Activated effector memory CD4-positive, alpha-beta T cell treated with Interleukin-2 at 50 U/mL for 16 hours (primary cell): ENCODE results near the gene CDK5R1.
A peak's percentile ranks its signal among the peaks of the same experiment; 100 is the strongest.

Experiments
- DNase-seq: peaks from one replicate; pipeline ENCODE4 v3.0.0-alpha.2; 2020

CDK5R1 gene

DNA sequence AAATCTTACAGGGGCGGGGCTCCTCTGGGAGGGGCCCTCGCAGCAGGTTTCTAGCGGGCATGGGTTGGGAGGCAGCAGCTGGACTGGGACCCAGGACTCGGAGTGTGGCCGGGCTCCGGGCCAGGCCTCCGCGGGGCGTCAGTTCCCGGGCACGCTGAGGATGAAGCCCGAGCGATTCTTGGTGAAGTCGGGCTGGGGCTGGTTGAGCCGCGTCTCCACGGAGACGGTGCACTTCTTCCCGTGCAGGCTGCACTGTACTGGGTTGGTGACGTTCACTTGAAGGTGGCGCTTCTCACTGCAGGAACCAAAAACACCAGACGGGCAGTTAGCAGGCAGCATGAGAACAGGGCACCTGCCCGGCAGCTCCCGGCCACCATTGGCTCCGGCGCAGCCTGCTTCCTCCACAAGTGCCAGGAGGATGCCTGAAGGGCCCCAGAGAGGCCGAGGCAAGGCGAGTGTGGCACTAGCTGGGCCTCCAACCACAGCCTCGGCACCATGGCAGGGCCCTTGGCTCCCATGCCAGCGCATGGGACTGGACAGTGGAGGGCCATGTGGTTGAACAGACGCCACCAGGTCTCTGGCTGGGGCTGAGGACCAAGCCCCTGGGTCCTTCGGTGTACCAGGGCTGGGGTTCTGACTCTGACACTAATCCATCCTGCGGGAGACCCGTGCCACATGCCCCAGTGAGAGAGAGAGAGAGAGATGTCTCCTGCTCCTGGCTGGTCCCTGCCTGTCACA lies 8.0 kb downstream of the CDK5R1 start:
- no peak for DNase-seq

DNA sequence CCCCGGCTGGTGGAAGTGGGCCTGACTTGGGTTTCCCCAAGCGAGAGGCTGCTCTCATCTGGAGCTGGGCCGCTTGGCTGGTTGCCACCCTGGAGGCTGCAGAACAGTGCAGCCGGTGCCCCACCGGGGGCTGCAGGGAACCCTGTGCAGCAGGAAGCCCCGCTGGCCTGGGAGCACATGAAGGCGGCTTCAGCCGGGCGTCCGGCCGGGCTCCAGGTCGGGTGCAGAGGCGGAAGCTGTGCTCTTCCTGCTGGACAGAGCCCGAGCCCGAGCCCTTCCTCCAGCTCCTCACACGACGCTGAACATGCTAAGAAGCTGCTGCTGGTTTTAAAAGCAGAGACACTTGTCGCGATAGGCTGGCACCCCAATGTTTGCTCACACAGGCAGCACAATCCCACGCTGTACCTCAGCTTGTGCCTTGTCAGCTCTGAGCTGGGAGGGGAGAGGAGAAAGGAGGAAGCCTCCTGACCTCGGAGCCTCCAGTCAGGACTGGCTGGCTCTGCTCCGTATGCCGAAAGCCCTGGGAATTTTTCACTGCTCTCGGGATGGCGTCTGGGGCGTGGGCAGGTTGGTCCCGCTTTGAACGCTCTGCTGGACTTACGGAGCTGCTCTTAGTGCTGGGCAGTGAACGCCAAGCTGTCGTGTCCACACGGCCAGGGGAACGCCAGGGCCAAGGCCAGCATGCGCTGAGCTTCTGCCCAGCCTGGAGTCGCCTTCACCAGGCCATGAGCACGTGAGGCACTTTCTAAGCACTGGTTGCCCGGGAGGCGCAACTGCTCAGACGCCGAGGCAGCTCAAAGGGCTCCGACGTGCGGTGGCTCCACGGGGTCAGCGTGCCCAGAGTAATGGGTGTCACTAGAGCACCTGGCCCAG lies 8.8 kb downstream of the CDK5R1 start:
- DNase-seq = no peak

DNA sequence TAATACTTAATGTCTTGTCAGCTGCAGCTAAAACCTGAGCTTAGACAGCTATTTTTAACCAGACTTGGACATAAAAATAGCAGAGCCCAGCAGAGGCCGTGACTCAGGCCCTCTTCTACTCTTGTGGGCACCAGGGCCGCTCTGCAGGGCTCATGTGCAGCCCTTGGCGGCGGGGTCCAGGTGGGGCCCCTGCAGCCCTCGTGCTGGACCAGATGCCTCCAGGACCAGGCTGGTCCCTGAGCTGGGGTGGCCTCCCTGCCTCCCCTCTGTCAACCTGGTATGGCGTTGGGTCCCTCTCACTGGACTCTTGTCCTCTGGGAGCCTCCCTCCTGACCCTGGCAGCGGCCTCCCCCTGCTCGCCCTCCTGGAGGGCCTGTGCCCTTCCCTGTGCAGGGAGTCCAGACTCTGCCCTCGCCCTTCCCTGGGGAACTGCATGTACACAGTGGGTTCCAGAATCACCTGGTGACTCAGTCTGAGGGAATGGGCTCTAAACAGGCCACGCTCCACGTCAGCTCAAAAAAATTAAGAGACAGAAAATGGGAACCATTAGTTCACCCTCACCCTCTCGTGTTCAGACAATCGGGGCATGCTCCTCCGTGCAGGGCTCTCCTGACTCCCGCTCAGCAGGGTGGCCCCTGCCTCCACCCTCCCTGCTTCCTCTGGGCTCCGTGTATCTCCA lies 9.7 kb downstream of the CDK5R1 start:
- DNase-seq = no peak

DNA sequence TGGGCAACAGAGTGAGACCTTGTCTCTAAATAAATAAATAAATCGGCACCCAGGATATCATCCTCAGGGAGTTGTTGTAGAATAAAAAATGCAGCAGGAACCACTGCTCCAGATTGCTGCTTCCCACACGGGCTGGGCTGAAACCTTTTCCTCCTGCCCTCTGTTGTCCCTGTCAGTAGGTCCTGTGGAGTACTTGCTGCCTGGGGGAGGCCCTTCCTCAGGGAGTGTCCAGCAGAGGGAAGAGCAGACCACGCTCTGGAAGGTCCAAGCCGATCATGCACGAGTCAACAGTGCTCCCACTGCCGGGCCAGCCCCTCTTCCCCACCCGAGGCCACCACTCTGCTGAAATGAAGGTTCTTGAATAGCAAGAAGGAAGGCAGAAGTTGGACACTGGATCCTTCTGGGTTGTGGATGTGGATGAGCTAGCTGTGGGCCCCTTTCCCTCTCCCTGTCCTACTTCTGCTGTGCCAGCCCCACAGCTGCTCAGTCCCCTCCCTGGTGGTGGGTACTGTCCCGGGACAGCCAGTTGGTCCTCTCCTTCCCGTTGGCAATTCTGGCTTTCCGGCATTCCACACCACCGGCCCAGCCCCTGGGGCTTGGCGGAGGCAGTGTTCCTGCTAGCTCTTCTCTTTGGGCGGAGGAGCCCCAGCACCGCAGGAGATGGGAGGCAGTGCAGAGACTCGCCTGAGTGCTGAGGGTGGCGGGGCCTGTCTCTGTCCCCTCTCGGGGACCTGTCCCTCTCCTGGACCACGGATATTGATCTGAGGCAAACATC lies 10.8 kb downstream of the CDK5R1 start:
- no peak for DNase-seq

DNA sequence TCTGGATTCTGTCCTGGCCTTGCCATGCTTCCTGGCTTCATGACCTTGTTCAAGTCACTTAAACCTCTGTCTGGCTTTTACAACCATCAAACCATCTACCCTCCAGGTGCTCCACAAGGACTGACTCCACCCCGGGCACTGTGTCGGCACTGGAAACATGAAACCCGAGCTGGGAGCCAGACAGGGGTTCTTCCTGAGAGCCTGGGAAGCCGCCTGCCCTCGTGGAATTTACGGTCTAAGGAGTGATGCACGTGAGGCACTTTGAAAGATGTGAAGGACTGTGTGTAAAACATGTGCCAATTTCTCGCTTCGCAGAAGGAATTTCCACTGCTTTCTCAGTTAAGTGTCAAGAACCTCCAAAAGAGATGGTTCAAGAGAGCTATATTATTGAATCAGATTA lies 11.6 kb downstream of the CDK5R1 start:
- DNase-seq = no peak

DNA sequence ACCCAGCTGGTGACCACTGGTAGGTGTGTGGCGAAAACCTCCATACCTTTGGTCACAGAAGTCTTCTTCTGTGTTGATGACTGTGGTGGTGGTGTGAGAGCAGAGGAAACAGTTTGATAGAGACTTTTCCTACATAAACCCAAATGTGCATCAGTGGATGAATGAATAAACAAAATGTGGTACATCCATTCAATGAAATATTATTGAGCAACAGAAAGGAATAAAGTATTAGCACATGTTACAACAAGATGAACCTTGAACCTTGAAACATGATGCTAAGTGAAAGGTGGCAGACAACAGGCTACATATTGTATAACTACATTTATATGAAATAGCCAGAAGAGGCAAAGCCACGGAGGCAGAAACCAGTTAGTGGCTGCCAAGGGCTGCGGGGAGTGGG lies 15.2 kb downstream of the CDK5R1 start:
- no peak for DNase-seq

DNA sequence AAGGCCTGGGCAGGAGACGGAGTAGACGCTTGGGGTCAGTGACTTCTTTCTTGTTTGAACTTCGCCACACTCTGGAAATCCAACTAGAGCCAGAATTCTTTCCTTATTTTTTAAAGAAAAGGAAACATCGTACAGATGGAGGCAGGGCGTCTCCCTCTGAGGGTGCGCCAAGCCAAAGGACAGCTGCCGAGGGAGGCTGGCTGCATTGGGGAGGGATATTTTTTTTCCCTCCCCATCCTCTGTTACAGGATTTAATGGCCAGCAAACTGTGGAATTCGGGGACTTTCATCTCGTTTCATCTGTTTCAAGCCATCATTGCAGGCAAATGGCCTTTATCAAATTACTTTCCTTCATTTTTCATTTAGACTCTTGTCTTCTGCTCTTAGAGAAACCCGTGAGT lies 15.9 kb downstream of the CDK5R1 start:
- DNase-seq = no peak

DNA sequence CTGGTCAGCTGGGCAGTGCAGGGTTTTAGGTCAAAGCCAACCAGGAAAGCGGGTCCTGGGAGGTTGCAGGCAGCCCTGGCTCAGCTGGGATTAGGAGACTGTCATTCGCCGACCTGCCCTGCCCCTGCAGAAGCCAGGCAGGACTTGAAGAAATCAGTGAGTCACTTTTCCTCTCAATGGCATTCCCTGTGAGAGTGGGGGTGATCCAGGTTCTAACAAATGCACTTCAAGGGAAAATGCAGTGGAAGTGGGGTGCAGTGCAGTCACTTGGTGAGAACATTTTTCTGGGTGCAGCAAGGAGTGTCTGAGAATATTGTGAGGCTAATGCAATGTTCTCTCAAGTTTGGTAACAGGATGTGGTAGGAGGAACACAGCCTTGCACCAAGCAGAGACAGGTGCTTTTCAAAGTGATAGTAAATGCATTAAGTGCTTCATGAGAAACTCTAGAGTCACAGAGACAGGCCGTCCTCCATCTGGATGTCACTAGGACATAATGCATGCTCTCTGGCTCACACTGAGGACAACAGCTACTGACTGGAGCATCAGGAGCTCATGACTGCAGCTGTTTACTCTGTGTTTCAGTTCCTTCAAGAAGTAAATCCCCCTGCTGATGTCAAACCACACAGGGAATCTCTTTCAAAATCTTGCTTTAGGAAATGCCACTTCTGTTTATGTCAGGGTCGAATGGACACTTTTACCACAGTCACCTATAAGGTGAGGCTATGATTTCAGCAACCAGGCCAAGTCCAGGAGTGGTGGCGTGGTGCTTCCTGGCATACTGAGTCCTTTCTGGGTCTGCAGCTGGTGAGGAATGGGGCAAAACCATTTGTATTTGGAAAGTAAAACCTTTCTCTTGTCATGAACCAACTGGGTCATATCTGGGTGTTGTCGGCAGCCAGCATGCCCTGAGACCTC lies 16.7 kb downstream of the CDK5R1 start:
- DNase-seq = peak; percentile 40

DNA sequence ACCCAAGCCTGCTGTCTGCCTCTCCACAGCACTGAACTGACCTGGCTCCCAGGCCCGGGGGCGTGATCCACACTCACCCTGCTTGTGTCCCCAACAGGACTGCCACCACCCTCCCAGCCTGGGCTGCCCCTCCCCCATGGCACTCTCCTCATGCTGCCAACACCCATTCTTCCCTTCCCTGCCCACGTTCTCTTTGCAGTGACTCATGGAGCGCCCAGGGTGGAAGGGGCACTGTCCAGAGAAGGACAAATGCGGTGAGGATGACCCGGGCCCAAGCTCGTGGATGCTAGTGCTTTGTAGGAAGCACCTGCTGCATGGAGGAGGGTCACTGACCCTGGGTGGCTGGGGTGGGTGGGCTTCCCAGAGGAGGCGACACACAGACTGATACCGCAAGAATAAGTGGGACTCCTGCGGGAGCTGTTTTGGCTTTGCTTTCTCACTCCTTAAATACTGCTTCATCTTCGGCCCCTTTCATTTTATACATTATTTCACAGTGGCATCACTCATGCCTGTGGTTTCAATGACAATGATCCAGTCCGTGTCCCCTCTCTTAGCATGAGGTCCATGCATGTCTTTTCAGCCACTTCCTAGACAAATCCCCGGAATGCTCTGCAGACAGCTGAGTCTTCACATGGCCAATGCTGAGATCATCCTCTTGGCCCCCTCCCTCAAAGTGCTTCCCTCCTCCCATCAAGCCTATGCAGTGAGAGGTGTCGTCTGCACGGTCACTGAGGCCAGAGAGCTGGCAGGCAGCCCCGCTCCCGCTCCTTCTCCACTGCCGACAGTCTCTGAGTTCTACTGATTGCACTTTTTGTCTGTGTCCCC lies 17.6 kb downstream of the CDK5R1 start:
- DNase-seq = no peak

DNA sequence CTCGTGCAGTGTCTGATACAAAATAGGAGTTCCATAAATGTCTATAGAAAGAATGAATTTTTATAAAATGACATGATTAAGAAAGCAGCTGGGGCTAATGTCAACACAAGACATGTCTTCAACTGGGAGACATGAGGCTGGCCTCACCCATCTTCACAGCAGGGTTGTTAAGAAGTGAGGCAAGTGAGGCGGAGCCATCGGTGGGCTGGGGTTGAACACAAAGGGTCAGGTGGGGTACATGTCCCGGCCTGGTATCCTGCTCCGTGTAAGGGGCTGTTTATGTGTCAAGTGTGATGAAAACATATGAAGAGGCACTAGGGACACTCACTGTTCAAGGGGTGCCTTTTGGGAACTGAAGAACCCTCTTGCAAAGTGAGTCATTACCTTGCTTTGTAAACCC lies 22.1 kb downstream of the CDK5R1 start:
- DNase-seq = no peak

DNA sequence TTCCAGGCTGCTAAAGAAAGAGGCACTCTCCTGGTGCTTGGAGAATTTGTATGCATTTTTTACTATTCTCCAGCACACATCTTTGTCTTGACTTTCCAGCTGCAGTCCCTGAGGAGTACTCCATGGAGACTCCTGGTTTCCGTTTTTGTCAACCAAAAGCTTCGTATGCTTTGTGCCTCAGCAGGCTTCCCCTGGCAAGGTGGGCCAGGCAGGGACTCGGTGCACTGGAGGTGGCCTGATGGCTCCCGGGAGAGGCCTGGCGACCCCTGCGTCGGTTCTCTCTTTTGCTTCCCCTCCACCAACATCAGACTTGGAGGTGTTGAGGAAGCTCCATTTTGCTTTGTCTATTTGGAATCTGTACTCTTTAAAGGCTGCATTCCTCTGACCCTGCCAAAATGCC lies 23.7 kb downstream of the CDK5R1 start:
- DNase-seq = no peak

DNA sequence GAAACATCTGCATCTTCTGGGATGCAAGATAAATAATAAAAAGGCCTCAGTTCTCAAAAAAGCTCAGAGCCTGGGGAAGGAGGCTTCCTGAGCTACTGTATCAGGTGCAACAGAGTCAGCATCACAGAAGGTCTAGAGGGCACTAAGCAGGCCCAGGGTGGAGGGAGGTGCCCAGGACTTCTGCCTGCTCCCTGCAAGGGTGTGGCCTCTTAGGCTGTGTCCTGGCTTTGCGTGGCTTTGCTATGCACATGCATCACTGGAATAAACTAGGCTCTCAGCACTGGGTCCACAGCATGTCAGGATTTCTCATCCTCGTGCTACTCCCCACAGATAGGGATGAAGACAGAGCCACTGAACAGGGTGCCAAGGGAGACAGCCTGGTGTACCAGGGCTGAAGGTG lies 25.5 kb downstream of the CDK5R1 start:
- no peak for DNase-seq

DNA sequence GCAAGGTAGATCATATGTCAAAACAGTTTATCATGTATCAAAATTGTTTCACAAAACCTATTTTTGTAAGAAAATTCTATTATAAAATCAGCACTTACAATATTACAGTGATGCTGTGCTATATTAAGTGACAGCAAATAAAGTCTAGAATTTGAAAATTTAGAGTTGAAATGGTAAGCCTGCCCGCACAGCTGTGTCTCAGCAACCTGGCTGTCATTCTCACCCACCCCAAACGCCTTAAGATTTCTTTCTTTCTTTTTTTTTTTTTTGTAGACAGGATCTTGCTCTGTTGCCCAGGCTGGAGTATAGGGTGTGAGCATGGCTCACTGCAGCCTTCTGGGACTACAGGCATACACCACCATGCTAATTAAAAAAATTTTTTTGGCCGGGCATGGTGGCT lies 26.8 kb downstream of the CDK5R1 start:
- no peak for DNase-seq

DNA sequence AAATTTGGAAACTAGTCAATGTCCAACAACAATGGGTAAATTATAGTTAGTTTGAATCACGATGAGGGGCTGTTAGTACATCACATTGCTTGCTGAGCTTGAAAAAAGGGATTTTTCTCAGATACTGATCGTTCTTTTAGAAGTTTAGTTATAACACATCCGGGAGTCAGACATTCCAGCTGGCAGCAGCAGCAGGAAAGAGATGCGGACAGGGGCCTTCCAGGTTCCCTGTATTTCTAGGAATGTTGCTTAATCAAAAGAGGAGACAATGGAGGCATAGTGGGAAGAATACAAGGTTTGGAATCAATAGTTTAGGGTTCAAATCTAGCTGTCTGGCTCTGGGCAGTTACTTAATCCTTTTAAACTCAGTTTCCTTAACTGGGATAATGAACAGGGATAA lies 27.8 kb downstream of the CDK5R1 start:
- no peak for DNase-seq

DNA sequence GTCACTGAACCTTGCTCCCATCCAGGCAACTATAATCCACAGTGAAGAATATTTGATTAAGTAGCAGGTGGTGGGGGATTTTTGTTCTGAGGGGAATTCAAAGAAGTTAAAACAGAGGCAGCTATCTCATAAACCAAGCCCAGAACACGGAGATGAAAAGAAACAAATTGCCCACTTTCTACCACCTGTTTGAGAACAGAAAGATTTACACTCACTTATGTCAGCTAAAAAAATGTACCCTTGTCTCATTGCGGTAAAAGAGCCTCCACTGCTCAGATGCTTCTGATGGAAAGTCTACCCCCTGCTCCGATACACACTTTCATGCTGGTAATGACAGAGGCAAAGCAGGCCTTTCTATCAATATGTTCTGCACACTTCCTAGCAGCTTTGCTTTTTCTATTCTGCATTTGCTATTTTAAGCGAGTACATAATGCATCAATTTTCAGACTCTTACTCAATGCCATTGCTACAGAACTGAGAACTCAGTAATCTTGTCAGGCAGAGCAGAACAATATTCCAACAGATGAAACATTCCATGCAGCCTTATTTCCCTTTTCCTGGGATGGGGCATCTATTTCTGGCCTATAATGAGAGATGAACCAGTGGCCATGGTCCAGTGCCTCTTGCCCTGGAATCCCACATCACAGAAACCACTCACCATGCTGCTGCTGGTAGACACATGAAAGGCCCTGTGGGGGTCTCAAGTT lies 29.0 kb downstream of the CDK5R1 start:
- no peak for DNase-seq

DNA sequence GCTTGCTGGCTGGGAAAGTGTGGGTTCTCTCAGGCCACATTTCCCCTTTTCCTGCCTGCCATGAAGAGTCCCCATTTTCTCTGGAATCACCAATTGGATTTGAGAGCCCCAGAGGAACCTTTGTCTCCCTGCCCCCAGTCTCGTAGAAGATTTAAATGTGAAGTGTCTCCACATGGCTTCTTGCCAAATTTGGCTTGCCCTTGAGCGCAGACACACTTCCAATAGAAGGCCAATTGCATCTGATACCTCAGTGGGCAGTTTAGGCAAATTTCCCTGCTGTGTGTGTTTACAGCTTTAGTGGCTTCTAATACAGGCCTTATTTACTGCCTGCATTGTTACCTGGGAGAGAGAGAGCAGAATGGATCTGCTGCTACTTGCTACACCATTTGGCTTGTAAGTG lies 29.7 kb downstream of the CDK5R1 start:
- no peak for DNase-seq

DNA sequence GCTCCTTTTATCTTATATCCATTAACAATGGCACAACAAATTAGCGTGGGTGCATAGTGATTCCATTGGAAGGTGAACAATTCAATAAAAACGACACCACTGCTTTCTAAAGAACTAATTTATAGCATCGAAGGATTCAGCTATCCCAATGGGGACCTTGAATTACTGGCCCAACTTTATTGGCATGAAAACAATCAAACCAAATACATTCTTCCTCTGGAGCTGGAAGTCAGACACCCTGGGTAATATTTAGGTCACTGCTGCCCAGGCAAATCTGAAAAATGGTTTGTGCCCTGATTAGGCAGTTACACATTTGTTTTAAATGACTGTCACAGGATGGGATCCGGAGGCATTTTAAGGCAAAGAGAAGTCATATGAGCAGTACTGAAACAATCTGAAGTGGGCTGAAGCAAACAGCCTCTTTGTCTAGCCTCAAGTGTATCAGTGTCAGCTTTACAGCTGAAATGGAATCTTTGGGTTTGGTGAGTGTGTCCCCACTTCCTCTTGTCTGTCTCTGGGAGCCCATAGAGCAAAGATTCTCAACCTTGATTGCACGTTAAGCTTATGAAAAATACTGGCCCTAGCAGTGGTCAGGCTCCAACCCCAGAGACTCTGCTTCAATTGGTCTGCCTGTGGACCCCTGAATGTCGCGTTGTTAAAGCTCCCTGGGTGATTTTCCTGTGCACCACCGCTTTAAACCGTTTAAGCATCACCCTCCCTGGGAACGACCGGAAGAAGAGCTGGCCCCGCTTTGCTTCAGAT lies 30.3 kb downstream of the CDK5R1 start:
- DNase-seq = no peak

DNA sequence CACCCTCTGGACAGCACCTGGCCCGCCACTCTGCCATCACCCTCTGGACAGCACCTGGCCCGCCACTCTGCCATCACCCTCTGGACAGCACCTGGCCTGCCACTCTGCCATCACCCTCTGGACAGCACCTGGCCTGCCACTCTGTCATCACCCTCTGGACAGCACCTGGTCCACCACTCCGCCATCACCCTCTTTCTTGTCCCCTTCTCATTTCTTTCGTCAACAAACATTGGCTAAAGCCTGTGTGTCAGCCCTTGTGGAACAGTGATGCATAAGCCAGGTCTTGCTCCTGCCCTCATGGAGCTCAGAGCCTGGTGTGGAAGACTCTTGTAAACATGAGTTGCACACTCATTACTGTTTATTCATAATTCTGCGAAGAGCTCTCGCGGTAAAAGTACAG lies 31.2 kb downstream of the CDK5R1 start:
- no peak for DNase-seq

DNA sequence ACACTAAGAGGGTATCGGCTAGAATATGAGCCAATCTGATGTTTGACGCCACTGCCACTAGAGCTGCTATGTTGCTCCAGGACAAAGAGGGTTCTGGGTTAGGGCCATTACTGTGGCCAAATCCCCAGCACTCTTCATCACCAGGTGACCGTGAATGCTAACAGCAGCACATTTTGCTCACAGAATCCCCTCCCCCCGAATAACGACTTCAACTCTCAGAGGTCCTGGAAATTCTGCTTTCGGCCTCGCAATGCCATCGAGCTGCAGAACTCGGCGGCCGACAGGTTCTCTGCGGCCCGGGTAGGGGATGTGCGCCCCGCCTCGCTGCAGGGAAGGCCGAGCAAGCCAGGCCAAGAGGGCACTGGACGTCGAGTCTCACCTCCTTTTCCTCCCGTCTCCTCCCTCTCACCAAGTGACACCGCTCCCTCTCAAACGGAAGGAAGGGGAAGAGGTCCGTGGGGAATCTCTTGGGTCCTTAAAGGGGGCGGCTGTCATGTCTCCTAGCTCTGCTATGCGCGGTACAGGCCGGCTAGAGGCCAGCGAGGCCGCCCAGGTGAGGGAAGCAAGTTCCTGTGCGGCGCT lies 31.9 kb downstream of the CDK5R1 start:
- no peak for DNase-seq
